Stimulated activated CD8-positive, alpha-beta memory T cell treated with anti-CD3 and anti-CD28 coated beads, Interleukin-4, amount 100 ng/mL, for 1 hour (primary cell): ENCODE results near the gene CHMP3.
"Not testable (repeated sequence)": the region's sequence is repeated elsewhere in the genome, so short reads cannot be mapped to it uniquely, and the experiment has no call there.

Source experiments
- DNase-seq, 2 donors: peaks; one replicate each; pipeline ENCODE4 v3.0.0-alpha.2; 2020; ENCODE audit warnings: low read depth in 2 of 2, low spot score in 1 of 2

The CHMP3 gene

DNA sequence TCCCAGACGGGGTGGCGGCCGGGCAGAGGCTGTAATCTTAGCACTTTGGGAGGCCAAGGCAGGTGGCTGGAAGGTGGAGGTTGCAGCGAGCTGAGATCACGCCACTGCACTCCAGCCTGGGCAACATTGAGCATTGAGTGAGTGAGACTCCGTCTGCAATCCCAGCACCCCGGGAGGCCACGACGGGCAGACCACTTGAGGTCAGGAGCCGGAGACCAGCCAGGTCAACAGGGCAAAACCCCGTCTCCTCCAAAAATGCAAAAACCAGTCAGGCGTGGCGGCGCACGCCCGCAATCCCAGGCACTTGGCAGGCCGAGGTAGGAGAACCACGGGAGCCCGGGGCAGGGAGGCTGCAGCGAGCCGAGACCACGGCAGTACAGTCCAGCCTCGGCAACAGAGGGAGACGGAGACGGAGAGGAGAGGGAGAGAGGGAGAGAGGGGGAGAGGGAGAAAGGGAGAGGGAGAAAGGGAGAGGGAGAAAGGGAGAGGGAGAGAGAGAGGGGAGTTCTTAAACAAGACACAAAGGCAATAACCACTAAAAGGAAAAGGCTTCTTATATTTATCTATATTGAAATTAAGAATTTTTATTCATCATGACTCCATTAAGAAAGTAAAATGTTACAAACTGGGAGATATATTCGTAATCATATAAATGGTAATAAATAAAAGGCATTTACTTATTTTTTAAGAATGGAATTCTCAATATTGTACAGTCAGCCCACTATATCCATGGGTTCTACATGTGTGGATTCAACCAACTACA, 13.1 kb downstream of the CHMP3 start:
- DNase-seq = not testable (repeated sequence)

DNA sequence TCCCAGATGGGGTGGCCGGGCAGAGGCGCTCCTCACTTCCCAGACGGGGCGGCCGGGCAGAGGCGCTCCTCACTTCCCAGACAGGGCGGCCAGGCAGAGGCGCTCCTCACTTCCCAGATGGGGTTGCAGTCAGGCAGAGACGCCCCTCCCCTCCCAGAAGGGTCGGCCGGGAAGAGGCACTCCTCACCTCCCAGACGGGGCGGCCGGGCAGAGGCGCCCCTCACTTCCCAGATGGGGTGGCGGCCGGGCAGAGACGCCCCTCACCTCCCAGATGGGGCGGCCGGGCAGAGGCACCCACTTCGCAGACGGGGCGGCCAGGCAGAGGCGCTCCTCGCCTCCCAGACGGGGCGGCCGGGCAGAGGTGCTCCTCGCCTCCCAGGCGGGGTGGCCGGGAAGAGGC, 13.8 kb downstream of the CHMP3 start:
- not testable (repeated sequence) for DNase-seq

DNA sequence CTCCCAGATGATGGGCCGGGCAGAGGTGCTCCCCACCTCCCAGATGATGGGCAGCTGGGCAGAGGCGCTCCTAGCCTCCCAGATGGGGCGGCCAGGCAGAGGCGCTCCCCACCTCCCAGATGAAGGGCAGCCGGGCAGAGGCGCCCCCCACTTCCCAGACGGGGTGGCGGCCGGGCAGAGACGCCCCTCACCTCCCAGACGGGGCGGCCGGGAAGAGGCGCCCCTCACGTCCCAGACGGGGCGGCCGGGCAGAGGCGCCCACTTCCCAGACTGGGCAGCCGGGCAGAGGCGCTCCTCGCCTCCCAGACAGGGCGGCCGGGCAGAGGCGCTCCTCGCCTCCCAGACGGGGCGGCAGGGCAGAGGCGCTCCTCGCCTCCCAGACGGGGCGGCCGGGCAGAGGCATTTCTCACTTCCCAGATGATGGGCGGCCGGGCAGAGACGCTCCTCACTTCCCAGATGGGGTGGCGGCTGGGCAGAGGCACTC, 14.3 kb downstream of the CHMP3 start:
- DNase-seq = not testable (repeated sequence)

DNA sequence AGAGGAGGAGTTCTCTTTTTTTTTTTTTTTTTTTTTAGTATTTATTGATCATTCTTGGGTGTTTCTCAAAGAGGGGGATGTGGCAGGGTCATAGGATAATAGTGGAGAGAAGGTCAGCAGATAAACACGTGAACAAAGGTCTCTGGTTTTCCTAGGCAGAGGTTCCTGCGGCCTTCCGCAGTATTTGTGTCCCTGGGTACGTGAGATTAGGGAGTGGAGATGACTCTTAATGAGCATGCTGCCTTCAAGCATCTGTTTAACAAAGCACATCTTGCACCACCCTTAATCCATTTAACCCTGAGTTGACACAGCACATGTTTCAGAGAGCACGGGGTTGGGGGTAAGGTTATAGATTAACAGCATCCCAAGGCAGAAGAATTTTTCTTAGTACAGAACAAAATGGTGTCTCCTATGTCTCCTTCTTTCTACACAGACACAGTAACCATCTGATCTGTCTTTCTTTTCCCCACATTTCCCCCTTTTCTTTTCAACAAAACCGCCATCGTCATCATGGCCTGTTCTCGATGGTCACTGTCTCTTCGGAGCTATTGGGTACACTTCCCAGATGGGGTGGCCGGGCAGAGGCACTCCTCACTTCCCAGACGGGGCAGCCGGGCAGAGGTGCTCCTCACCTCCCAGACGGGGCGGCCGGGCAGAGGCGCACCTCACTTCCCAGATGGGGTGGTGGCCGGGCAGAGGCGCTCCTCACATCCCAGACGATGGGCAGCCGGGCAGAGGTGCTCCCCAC, 14.9 kb downstream of the CHMP3 start:
- DNase-seq = not testable (repeated sequence)

DNA sequence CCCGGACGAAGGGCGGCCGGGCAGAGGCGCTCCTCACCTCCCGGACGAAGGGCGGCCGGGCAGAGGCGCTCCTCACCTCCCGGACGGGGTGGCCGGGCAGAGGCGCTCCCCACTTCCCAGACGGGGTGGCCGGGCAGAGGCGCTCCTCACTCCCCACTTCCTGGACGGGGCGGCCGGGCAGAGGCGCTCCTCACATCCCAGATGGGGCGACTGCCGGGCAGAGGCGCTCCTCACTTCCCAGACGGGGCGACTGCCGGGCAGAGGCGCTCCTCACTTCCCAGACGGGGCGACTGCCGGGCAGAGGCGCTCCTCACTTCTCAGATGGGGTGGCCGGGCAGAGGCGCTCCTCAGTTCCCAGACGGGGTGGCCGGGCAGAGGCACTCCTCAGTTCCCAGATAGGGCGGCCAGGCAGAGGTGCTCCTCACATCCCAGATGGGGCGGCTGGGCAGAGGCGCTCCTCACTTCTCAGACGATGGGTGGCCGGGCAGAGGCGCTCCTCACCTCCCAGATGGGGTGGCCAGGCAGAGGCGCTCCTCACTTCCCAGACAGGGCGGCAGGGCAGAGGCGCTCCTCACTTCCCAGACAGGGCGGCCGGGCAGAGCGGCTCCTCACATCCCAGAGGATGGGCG, 17.8 kb downstream of the CHMP3 start:
- not testable (repeated sequence) for DNase-seq

DNA sequence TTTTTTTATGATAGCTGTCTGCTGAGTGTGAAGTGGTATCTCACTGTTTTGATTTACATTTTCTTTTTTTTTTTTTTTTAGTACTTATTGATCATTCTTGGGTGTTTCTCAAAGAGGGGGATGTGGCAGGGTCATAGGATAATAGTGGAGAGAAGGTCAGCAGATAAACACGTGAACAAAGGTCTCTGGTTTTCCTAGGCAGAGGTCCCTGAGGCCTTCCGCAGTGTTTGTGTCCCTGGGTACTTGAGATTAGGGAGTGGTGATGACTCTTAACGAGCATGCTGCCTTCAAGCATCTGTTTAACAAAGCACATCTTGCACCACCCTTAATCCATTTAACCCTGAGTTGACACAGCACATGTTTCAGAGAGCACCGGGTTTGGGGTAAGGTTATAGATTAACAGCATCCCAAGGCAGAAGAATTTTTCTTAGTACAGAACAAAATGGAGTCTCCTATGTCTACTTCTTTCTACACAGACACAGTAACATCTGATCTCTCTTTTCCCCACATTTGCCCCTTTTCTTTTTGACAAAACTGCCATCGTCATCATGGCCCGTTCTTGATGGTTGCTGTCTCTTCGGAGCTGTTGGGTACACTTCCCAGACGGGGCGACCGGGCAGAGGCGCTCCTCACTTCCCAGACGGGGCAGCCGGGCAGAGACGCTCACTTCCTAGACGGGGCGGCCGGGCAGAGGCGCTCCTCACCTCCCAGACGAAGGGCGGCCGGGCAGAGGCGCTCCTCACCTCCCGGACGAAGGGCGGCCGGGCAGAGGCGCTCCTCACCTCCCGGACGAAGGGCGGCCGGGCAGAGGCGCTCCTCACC, 18.8 kb downstream of the CHMP3 start:
- not testable (repeated sequence) for DNase-seq

DNA sequence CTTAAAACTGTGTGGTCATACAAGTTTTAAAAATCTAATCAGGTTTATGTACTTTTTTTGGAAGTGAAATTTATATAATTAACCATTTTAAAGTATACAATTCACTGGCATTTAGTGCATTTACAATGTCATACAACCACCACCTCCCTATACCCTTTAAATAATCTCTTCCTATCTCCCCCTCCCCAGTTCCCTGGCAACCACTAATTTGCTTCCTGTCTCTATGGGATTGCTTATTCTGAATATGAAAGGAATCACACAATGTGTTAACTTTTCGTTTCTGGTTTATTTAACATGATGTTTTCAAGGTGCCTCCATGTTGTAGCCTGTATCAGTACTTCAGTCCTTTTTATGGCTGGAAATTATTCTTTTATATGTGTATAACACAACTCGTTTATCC, 19.4 kb downstream of the CHMP3 start:
- DNase-seq = no peak

DNA sequence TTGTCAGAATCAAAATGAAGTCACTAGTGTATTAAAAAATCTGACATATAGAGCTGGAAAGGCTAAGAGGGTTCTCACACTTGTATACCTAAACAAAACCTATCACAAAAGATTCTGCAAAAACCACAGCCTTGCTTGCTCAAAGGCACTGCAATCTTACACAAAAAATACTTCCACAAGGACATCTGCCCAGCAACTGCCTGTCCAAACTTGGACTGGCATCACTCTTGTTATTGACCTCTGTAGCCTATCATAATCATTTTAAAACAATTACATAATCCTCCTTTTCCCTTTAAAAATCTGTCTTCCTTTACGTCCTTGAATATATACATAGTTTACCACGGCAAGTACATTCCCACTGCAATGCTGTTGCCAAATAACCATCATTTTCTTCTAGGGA, 19.9 kb downstream of the CHMP3 start:
- no peak for DNase-seq

DNA sequence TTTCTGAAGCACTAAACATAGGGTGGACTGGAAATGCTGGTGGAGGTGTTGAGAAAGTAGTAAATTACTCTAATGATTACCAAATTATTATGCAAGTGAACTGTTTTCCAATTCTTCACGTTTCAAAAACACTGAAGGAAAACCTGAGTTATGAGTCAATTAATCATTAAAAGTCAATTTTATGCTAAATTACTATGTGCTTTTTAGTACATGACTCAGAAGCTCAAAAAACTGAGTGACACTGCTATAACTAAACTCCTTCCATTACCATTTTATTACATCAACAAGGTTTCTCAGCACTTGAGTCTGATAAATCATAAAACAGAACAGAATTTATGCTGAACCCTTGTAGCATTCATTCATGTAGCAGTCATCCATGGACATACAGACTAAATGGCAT, 20.4 kb downstream of the CHMP3 start:
- DNase-seq = no peak

DNA sequence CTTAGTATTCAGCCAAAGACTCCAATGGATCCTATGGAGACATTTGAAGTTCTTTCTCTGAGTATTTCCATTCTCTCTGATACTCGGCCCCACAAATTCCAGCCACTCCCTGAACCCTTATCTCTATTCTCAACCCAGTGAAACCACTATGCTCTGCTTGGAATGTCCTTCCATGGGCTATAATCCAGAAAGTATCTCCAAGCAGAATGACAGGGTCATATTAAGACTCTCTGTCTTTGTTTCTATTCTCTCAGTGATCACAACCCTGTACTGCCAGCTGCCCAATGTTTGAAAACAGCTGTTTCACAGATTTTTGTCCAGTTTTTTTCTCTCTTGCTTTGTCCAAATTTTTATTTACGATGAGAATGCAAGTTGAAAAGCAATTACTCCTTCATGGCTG, 21.9 kb downstream of the CHMP3 start:
- DNase-seq = no peak

DNA sequence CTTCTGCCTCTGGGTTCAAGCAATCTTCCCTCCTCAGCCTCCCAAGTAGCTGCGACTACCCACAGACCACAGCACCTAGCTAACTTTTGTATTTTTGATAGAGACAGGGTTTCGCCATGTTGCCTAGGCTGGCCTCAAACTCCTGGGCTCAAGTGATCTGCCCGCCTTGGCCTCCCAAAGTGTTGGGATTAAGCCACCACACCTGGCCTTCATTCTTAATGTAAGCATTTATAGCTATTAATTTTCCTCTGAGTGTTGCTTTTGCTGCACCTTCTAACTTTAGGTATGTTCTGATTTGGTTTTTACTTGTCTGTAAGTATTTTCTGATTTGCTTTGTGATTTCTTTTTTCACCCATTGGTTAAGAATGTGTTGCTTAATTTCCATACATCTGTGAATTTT, 29.7 kb downstream of the CHMP3 start:
- no peak for DNase-seq

DNA sequence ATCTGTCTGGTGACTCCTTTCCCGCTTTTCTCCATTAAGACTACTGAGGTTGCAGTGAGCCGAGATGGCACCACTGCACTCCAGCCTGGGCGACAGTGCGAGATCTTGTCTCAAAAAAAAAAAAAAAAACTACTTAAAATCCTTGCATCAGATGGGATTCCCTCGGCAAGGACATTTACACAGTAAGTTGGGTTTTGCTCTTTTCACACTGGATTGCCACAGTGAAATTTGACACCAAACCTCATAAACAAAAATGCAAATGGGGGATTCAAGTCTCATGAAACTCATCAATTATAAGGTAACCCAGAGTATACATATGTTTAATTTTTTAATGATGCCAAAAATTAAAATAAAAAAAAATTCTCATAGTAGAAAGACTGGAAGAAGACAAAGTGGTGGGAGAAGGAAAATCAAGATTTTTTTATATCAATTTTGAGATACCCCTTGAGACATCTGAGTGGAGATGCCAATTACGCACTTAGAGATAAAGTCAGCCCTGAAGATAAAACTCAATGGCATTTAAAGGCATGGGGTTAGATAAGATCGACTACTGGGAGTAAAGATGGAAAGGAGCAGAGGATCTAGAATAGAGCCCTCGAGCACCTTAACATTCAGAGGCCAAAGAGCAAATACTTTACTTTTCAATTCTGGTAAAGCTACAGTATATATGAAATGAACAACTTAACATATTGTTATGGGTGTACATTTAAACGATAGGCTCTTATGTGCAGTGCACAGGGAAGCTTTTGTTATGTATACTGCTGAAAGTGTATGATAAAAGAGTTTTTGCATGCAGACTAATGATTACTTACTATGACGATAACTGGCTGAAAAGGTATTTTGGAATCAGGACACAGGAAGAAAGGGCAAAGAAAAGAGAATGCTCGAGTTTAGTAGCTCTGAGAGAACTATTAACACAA, 37.6 kb downstream of the CHMP3 start:
- DNase-seq = no peak

DNA sequence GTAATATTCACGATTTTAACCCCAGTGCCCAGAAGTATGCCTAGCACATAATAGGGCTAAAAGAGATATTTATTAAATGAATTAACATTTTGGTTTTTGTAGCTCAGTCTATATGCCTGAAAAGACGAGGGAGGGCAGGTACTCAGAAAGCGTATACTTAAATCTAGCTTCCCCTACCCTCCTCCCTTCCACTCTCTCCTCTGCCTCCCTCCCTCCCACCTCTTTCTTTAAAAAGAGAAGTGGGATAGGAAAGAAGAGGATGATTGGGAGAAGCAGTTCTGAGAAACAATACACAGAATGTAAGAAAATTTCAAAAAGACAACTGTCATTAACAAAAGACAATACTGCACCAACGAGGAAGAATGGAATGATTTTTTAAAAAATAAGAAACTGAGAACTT, 39.8 kb downstream of the CHMP3 start:
- DNase-seq = no peak

DNA sequence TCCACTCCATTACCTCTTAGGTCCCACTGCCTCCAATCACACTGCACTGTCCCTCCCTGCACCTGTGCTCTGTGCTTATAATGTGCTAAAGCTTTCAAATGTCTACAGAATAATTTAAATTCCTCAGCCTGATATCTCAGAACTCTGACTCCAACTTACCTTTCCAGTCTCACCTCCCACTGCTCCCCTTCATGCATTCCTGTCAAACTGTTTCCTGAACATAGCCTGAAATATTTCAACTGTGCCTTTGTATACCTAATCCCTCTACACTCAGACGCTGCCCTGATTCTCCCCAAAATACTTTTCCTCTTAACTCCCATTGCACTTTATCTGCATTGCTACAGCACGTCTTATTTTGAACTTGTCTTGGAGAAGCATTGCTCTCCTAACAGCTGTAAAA, 40.5 kb downstream of the CHMP3 start:
- DNase-seq = no peak

DNA sequence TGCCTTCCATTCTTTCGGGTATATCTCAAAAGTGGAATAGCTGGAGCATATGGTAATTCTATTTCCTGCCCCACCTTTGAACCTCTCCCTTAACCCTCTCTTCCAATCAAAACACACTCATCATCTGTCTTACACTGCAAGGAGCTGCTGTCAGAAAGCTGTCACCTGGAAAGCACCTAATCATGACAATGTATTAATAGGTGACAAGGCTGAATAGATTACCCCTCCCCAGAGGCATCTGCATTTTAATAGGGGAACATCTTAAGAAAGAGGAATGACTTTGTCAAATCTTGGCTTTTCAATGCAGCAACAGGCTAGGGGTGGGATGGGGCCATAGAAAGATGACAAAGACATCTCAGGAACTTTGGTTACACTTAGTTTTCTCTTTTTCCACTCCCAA, 41.3 kb downstream of the CHMP3 start:
- DNase-seq = no peak

DNA sequence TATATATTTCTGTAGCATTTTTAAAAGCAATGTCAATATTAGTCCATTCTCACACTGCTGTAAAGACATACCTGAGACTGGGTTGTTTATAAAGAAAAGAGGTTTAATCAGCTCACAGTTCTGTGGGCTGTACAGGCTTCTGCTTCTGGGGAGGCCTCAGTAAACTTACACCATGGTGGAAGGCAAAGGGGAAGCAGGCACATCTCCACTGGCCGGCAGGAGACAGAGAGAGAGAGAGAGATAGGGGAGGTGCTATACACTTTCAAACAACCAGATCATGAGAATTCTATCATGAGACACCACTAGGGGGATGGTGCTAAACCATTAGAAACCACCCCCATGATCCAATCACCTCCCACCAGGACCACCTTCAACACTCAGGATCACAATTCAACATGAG, 43.1 kb downstream of the CHMP3 start:
- no peak for DNase-seq

DNA sequence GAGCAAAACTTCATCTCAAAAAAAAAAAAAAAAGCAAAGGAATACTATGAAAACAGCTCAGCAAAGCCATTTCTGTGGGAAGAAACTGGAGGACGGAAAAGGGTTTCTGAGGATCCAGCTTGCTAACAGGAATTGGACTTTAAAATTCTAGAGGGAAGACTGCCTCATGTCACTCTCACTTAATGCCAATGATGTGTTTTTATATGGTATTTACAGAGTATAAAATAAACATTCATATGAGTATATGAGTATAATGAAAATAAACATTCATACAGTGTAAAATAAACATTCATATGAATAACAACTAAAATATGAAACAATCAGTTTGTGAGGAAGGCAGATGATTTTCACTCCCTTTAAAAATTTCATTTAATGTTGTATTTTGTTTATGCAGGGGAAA, 43.9 kb downstream of the CHMP3 start:
- DNase-seq = no peak

DNA sequence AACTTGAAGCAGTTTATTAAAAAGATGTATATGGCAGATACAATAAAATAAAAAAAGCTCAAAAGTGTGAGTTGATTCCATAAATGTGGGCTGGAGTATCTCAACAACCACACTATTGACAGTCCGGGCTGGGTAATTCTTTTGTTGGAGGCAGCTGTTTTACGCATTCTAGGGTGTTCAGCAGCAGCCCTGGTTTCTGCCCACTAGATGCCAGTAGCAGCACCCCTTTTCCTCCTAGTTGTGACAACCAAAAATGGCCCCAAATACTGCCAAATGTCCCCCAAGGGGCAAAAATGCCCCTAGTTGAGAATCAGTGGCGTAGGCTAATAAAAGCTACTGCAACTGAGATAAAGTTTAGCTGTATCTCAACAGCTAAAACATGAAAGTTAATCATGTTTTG, 44.8 kb downstream of the CHMP3 start:
- no peak for DNase-seq

DNA sequence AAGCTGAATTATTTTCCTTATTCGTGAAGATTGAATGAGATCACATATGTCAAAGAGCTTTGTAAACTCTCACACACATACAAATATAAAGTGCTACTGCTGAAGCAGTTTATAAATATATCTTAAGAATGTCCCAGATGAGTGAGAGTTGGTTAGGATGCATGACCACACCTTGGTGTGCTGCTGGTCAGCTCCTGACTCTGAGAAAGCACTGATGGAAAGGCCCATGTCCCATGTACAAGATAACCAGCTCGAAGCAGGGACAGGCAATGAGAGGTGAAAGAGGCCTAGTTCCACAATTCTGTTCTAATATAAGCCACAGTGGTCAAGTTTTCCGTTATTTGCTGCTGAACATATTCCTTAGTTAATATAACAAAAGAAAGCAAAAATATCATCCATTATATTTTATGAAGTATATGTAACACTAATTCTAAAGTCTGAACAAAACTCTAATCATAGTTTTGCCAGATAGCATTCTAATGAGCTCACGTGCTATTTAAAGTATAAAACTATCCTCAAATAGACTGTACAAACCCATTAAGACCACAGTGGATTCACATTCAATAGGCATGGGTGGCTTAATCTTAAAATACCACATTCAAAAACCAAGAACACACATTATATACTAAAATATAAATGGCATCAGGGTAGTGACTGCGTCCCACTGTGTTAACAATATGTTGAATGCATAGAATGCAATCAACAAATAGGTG, 49.1 kb downstream of the CHMP3 start:
- DNase-seq = no peak

DNA sequence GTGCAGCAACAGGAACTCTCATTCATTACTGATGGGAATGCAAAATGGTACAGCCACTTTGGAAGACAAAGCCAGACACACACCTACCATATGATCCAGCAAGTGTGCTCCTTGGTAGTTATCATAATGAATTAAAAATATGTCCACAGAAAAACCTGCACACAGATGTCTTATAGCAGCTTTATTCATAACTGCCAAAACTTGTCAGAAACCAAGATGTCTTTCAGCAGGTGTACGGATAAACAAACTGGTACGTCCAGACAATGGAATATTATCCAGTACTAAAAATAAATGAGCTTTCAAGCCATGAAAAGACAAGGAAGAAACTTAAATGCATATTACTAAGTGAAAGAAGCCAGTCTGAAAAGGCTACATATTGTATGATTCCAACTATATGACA, 50.4 kb downstream of the CHMP3 start:
- no peak for DNase-seq
